Measurements from ENCODE around the gene HCLS1.

The HCLS1 gene

GRCh38 chr3:121696186-121696585 is 35.5 kb upstream of the HCLS1 start:
- no peak for TF ChIP-seq CTCF (IDR thresholded peaks at IDR 0.05)

GRCh38 chr3:121692010-121692699 is 31.5 kb upstream of the HCLS1 start:
- TF ChIP-seq CTCF (IDR thresholded peaks at IDR 0.05), result no peak

GRCh38 chr3:121690777-121691405 is 30.2 kb upstream of the HCLS1 start:
- no peak for TF ChIP-seq CTCF (IDR thresholded peaks at IDR 0.05)

GRCh38 chr3:121681792-121682191 is 21.1 kb upstream of the HCLS1 start:
- TF ChIP-seq CTCF (IDR thresholded peaks at IDR 0.05), result no peak

GRCh38 chr3:121677141-121677540 is 16.4 kb upstream of the HCLS1 start:
- TF ChIP-seq CTCF (IDR thresholded peaks at IDR 0.05), result no peak

- no peak for TF ChIP-seq CTCF (IDR thresholded peaks at IDR 0.05)
Measured at GRCh38 chr3:121670676-121671075, 10.0 kb upstream of the HCLS1 start.

- TF ChIP-seq CTCF (IDR thresholded peaks at IDR 0.05), result no peak
Measured at GRCh38 chr3:121667333-121667732, 6.6 kb upstream of the HCLS1 start.

Measured in LNCAP (cell line).